ENCODE measurements around the gene RBM10.
"Not testable (repeated sequence)": the region's sequence is repeated elsewhere in the genome, so short reads cannot be mapped to it uniquely, and the experiment has no call there.

RBM10 gene

DNA sequence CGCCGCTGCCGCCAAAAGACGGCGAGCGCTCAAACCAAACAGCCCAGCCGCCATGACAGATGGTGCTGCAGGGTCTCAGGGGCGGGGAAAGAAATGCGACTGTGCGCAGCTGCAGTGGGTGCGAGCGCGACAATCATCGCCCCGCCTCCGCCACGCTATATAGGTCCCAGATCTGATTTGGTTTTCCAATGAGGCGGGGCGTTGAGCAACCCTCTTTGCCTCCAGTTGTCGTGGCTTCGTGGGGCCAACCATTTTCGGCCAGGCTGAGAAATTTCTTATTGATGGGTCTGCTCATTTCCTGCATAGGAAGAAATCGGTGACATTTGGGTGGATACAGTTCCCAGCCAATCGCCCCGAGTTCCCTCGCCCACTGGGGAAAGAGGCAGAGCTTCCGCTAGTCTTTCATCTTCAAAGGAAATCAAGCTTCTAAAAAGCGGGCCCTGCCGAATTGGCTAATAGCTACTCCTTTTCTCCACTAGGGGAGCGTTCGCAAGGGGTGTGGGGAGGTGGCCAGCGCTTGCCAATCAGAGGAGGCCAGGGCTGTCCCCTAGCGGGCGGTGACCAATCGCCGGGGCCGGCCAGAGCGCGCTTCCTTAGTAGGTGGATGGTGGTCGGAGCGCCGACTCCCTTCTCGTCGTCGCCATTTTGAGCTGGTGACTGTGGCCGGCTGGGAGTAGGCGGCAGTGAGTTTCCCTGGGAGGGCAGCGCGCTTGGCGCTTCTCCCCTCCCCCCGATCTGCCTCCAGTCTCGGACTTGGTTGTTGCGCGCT lies at the start of gene RBM10, which contains the start of gene NDUFB11:
Gene RBM10 (plus strand): TSS at position 596 of the 769 bp plus-strand sequence. CDS start 2,261 bp downstream, outside the sequence.
Gene NDUFB11 (minus strand): TSS at position 77 of the 769 bp plus-strand sequence. CDS start 23 bp downstream, at position 54.
- peak; percentile 78 to 80 for DNase-seq (ENCODE audit: low read depth in 2 of 2)

DNA sequence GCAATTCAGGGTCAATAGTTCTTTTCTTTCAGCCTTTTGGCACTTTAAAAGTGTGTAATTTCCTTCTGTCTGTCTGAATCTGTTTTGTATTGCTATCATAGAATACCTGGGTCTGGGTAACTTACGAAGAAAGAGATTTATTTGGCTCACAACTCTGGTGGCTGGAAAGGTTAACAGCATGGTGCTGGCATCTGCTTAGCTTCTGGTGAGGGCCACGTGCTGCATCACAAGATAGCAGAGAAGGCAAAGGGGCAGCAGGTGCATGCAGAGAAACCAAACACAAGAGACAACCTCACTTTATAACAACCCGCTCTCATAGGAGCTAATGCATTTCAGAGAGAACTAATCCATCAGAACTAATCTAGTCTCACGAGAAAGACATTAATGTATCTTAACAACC lies 48.0 kb upstream of the RBM10 start:
- DNase-seq (ENCODE audit: low read depth in 2 of 2): no peak

- DNase-seq (ENCODE audit: low read depth in 2 of 2): no peak
Measured at GRCh38 chrX:47098338-47099094, 46.5 kb upstream of the RBM10 start.

GRCh38 chrX:47101206-47101605 lies 43.8 kb upstream of the RBM10 start:
- no peak for DNase-seq (ENCODE audit: low read depth in 2 of 2)

DNA sequence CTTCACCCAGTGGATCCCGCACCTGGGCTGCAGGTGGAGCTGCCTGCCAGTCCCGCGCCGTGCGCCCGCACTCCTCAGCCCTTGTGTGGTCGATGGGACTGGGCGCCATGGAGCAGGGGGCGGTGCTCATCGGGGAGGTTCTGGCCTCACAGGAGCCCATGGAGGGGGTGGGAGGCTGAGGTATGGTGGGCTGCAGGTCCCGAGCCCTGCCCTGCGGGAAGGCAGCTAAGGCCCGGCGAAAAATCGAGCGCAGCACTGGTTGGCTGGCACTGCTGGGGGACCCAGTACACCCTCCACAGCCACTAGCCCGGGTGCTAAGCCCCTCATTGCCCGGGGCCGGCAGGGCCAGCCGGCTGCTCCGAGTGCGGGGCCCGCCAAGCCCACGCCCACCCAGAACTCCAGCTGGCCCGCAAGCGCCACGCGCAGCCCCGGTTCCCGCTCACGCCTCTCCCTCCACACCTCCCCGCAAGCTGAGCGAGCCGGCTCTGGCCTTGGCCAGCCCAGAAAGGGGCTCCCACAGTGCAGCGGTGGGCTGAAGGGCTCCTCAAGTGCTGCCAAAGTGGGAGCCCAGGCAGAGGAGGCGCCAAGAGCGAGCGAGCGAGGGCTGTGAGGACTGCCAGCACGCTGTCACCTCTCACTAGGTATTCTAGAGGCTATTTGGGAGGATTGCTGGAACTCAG lies 33.9 kb upstream of the RBM10 start:
- not testable (repeated sequence) for DNase-seq (ENCODE audit: low read depth in 2 of 2)

GRCh38 chrX:47112316-47112954 lies 32.6 kb upstream of the RBM10 start:
- DNase-seq (ENCODE audit: low read depth in 2 of 2): no peak

DNA sequence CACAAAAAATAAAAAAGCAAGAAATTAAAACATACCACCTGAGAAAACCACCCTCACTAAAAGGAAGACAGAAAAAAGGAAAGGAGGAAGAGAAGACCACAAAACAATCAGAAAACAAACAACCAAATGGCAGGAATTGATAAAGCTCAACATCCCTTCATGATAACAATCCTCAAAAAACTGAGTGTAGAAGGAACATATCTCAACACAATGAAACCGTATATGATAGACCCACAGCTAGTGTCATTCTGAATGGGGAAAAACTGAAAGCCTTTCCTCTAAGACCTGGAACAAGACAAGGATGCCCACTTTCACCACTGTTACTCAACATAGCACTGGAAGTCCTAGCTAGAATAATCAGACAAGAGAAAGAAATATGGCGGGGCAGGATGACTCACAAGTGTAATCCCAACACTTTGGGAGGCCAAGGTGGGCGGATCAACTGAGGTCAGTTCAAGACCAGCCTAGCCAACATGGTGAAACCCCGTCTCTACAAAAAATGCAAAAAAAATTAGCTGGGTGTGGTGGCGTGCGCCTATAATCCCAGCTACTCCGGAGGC lies 28.4 kb upstream of the RBM10 start:
- DNase-seq (ENCODE audit: low read depth in 2 of 2): not testable (repeated sequence)

- not testable (repeated sequence) for DNase-seq (ENCODE audit: low read depth in 2 of 2)
Measured at GRCh38 chrX:47124466-47124865, 20.6 kb upstream of the RBM10 start.

GRCh38 chrX:47129157-47129898 lies 15.7 kb upstream of the RBM10 start:
- DNase-seq (ENCODE audit: low read depth in 2 of 2): peak; percentile 67 to 72

GRCh38 chrX:47129899-47130358 lies 15.1 kb upstream of the RBM10 start:
- DNase-seq (ENCODE audit: low read depth in 2 of 2): no peak

DNA sequence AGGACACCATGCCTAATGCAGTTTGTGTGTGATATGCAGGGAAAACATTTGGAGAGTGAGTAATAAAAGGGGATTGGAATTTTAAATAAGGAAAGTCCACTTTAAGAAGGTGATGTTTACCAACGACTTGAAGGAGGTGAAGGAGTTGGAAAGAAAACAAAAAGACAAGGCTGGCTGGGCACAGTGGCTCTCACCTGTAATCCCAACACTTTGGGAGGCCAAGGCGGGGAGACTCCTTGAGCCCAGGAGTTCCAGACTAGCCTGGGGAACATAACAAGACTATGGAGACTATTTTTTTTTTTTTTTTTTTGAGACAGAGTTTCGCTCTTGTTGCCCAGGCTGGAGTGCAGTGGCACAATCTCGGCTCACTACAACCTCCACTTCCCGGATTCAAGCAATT lies 11.5 kb upstream of the RBM10 start:
- DNase-seq (ENCODE audit: low read depth in 2 of 2): no peak

GRCh38 chrX:47135650-47136049 lies 9.4 kb upstream of the RBM10 start:
- DNase-seq (ENCODE audit: low read depth in 2 of 2): not testable (repeated sequence)

DNA sequence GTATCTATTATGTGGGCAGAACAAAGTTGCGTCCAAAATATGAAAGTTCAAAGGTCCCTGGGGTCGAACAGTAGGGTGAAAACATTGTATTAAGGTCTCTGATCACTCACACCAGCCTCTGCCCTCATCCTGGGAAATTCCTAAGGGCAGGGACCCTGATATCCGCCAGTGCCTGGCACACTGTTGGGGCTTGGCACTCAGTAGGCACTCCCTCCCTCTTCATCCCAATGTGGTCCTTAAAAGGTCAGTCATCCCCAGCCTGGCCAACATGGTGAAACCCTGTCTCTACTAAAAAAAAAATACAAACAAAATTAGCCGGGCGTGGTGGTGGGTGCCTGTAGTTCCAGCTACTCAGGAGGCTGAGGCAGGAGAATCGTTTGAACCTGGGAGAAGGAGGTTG lies 6.8 kb upstream of the RBM10 start:
- DNase-seq (ENCODE audit: low read depth in 2 of 2): no peak

GRCh38 chrX:47143894-47144625 lies 961 bp upstream of the RBM10 start:
- peak in 1 of 2 donors; percentile 3 for DNase-seq (ENCODE audit: low read depth in 2 of 2)

DNA sequence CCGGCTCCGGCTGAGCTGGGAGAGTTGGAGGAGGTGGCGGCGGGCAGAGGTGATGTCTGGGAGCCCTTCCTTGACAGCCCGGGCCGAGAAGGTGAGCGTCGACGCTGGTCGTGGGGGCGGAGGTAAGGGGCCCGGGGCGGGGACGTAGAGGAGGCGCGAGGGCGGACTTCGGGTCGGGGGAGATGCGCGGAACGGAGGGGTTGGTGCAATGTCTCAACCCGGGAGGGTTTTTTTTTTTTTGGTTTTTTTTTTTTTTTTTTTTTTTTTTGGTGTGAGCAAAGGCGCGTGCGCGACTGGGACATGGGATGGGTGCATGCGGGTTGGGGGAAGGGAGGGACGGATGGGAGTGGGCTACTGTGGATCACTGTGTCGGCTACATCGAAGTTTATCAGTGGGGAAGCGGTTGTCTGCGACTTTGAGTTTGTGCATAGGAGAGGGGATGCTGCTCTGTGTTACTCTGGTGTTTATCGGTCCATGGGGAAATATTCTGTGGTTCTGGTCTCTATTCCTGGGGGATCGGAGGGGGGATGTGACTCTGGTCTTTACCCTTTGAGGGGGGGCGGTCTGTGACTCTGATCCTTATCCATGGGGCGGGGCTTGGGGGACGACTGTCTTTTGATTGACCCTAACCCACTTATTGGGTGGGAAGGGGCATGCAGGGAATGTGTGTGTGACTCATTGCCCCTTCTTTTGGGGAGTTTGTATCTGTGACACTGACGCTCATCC lies 537 bp downstream of the RBM10 start:
- no peak for DNase-seq (ENCODE audit: low read depth in 2 of 2)

GRCh38 chrX:47146121-47146935 lies 1.3 kb downstream of the RBM10 start:
- DNase-seq (ENCODE audit: low read depth in 2 of 2): no peak

DNA sequence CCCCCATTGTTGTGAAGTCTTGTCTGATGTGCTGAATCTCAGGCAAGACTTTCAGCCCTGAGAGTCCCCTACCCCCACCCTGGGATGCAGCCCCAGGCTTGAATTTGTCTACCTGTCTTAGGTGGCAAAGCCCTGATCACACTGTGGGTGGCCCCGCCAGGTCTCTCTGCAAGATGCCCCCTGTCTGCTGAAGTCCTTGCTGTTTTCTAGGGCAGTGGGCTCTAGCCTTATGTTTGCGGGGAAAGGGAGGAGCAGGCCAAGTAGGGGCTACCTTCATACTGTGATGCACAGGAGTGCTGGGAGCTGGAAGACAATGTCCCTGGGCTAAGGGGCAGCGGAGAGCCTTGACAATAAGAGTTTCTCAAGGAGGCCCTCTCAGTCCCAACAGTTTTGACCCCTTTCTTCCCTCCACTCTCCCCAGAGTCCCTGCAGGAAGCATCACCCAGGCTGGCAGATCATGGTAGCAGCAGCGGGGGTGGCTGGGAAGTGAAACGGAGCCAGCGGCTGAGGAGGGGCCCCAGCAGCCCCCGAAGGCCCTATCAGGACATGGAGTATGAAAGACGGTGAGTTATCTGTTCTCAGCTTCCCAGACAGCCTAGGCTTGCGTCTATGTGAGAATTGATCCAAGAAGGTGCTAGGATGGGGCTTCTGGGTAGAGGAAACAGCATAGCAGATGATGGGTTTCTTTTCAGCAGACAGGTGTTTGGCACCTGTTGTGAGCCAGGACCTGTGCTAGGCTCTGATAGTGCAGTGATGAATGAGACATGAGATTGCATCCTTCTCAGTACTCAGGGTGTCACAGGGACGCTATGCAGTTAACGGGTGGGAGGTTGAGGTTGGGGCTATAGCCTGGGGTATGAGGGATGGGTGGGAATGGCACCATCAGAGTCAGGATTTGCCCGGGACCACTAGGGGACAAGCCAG lies 2.2 kb downstream of the RBM10 start:
- DNase-seq (ENCODE audit: low read depth in 2 of 2): no peak
